Endodermal cell (in vitro differentiated cells): ENCODE data around the gene RAB3IP. TPM values are rescaled to one million over a fixed set of nuclear protein-coding genes. Genes with fewer than 3 reads are reported as not detected.

ENCODE experiments used
- DNase-seq: peaks from one replicate; pipeline ENCODE4 v3.0.0-alpha.2; 2017
- H3K27ac ChIP-seq: 2 replicates; pipeline ENCODE4 v1.5.1; 2013; ENCODE audit warnings: mild to moderate bottlenecking, low read depth, low read length, moderate library complexity
- H3K27me3 ChIP-seq: 2 replicates; pipeline ENCODE4 v1.6.1; 2013; ENCODE audit warnings: mild to moderate bottlenecking, low read length, moderate library complexity; ENCODE audit not compliant: insufficient read depth, control insufficient read depth, poor library complexity, severe bottlenecking
- H3K36me3 ChIP-seq: 2 replicates; pipeline ENCODE4 v1.7.0; 2013; ENCODE audit warnings: mild to moderate bottlenecking, low read length, moderate library complexity; ENCODE audit not compliant: control insufficient read depth, insufficient read depth
- H3K4me1 ChIP-seq: one replicate; pipeline ENCODE4 v1.7.0; 2013; ENCODE audit warnings: low read length; ENCODE audit not compliant: control insufficient read depth, insufficient read depth
- H3K4me3 ChIP-seq: 2 replicates; pipeline ENCODE4 v1.5.1; 2013; ENCODE audit warnings: mild to moderate bottlenecking, low read length, moderate library complexity
- H3K9ac ChIP-seq: 2 replicates; pipeline ENCODE4 v1.6.1; 2013; ENCODE audit warnings: mild to moderate bottlenecking, low read length, moderate library complexity; ENCODE audit not compliant: poor library complexity, severe bottlenecking; ENCODE audit errors: extremely low read depth
- H3K9me3 ChIP-seq: 2 replicates; pipeline ENCODE4 v1.6.1; 2013; ENCODE audit warnings: mild to moderate bottlenecking, low read length, moderate library complexity; ENCODE audit not compliant: control insufficient read depth
- H3K27ac Mint-ChIP-seq: 2 replicates; pipeline ENCODE4 v1.8.0; 2020; ENCODE audit warnings: mixed read lengths
- H3K27me3 Mint-ChIP-seq: 2 replicates; pipeline ENCODE4 v1.8.0; 2021; ENCODE audit warnings: mild to moderate bottlenecking, mixed read lengths; ENCODE audit not compliant: insufficient read depth
- H3K36me3 Mint-ChIP-seq: 2 replicates; pipeline ENCODE4 v1.8.0; 2020; ENCODE audit warnings: low read depth, mixed read lengths
- H3K4me1 Mint-ChIP-seq: 2 replicates; pipeline ENCODE4 v1.8.0; 2020; ENCODE audit warnings: mixed read lengths
- H3K4me3 Mint-ChIP-seq: 2 replicates; pipeline ENCODE4 v1.8.0; 2020; ENCODE audit warnings: mild to moderate bottlenecking, moderate library complexity, mixed read lengths
- H3K9me3 Mint-ChIP-seq: 2 replicates; pipeline ENCODE4 v1.8.0; 2020; ENCODE audit warnings: mild to moderate bottlenecking, mixed read lengths
- WGBS, 2 experiments: methylation state at CpG; one replicate each; pipeline versions ENCODE4 v1.1.5 to v1.1.7; 2013; ENCODE audit warnings: missing lambda C conversion rate in 2 of 2, mixed read lengths in 1 of 2; ENCODE audit not compliant: insufficient coverage in 1 of 2, insufficient read length in 1 of 2; 5-methylcytosine and 5-hydroxymethylcytosine counted together
- total RNA-seq, 2 donors: library from RNA; stranded (reverse); fragmentation: NEBNext Ultra II Directional in 1 of 2; extraction: Animal tissue kit (Norgen Biotek cat#: 25700) in 1 of 2; gene quantifications; 2 replicates in 1 of 2; 3 replicates in 1 of 2; pipeline ENCODE4 v1.2.1, GENCODE V29; 2021
- TF ChIP-seq, protein P1 (sequence below): fragments of 200-600 bp; sonication (generic); conservative IDR thresholded peaks from 2 replicates; pipeline ENCODE4 v1.5.0; 2021; ENCODE audit warnings: antibody characterized with exemption, mild to moderate bottlenecking

RAB3IP gene
- total RNA-seq, 2 donors from 2014 or later: 48.3 to 52.8 TPM

DNA sequence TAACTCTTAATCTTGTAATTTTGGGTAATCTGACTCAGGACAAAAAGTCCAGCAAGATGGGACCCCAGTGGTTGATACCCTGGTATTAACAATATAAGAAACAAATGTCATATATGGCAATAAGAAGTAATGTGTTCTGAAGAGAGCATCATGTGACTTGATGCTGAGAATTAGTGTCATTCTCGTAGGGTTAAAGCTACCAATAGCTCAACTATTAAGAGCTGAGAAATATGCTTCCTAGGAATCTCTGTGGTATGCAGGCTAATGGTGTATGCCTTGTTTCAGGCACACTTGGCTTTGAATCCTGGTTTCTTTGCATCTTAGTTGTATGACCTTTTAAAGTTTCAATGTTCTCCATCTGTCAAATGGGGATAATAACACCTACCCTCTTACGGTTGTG, 95.5 kb downstream of the RAB3IP start:
- Histone ChIP-seq H3K36me3 (no peaks in the 10 kb centered on the region), H3K27me3 (no peaks in the 10 kb centered on the region), H3K4me1 (peaks cover 2% of the 10 kb centered on the region), H3K9ac (no peak overlapping the region), H3K4me3 (no peak overlapping the region), H3K9me3 (no peaks in the 10 kb centered on the region), H3K27ac (no peak overlapping the region)
- Mint-ChIP-seq H3K27ac (no peak overlapping the region), H3K36me3 (no peaks in the 10 kb centered on the region), H3K9me3 (no peaks in the 10 kb centered on the region), H3K4me3 (no peak overlapping the region), H3K27me3 (peaks cover 4% of the 10 kb centered on the region), H3K4me1 (peaks cover 12% of the 10 kb centered on the region)
- TF ChIP-seq, protein P1, sequence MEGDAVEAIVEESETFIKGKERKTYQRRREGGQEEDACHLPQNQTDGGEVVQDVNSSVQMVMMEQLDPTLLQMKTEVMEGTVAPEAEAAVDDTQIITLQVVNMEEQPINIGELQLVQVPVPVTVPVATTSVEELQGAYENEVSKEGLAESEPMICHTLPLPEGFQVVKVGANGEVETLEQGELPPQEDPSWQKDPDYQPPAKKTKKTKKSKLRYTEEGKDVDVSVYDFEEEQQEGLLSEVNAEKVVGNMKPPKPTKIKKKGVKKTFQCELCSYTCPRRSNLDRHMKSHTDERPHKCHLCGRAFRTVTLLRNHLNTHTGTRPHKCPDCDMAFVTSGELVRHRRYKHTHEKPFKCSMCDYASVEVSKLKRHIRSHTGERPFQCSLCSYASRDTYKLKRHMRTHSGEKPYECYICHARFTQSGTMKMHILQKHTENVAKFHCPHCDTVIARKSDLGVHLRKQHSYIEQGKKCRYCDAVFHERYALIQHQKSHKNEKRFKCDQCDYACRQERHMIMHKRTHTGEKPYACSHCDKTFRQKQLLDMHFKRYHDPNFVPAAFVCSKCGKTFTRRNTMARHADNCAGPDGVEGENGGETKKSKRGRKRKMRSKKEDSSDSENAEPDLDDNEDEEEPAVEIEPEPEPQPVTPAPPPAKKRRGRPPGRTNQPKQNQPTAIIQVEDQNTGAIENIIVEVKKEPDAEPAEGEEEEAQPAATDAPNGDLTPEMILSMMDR: no peak
- DNase-seq: no peak
- WGBS, 2 experiments: 88 to 100% methylated on average over 1 to 2 of the region's 2 CpGs

DNA sequence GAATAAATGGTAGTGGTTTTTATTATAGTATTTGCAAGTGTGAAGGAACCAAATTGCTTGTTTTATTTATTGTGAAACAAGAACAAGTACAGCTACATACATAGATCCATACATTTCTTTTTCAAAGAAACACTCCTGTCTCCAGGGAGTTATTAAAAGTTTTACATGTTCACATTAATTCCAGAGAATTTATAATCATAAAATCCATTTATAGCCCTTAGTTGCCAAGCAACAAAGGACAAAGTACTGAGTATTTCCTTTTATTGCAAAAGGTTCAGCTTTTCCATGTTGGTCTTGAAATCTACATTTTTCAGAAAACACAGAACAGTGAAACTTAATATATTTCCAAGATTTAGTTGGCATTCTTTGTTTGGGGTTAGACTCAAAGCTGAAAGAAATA, 95.9 kb downstream of the RAB3IP start:
- no peak overlapping the region for H3K9ac ChIP-seq
- no peaks in the 10 kb centered on the region for H3K9me3 ChIP-seq
- no peaks in the 10 kb centered on the region for H3K9me3 Mint-ChIP-seq
- TF ChIP-seq, protein P1: no peak
- no peak overlapping the region for H3K4me3 ChIP-seq
- no peaks in the 10 kb centered on the region for H3K36me3 Mint-ChIP-seq
- H3K27ac ChIP-seq: no peak overlapping the region
- no peak overlapping the region for H3K4me3 Mint-ChIP-seq
- no peak overlapping the region for H3K27ac Mint-ChIP-seq
- no peaks in the 10 kb centered on the region for H3K27me3 ChIP-seq
- H3K36me3 ChIP-seq: no peaks in the 10 kb centered on the region
- no peaks in the 10 kb centered on the region for H3K27me3 Mint-ChIP-seq
- no peak for DNase-seq
- peaks cover 2% of the 10 kb centered on the region for H3K4me1 ChIP-seq
- peaks cover 12% of the 10 kb centered on the region for H3K4me1 Mint-ChIP-seq

DNA sequence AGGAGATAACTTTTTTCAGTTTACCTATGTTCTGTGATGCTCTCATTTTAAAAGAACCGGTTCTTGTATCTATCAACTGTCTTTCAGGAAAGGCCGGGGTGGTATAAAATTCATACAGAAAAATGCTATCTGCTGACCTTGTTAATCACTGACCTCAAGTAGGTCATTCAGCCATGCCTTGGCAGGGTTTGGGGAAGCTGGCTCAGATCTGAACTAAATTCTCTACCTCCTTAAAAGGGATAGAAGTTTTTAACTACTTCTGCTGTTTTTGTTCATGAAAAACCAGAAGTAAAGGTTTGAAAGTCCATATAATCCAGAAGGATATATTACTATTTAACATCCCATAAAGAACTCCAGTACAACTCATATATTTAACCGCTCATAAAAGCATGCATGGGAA, 96.4 kb downstream of the RAB3IP start:
- Mint-ChIP-seq H3K36me3 (no peaks in the 10 kb centered on the region), H3K9me3 (no peaks in the 10 kb centered on the region), H3K27ac (no peak overlapping the region), H3K27me3 (no peaks in the 10 kb centered on the region), H3K4me1 (peaks cover 12% of the 10 kb centered on the region), H3K4me3 (no peak overlapping the region)
- Histone ChIP-seq H3K36me3 (no peaks in the 10 kb centered on the region), H3K4me3 (no peak overlapping the region), H3K27me3 (peaks cover 3% of the 10 kb centered on the region), H3K27ac (no peak overlapping the region), H3K9me3 (no peaks in the 10 kb centered on the region), H3K9ac (no peak overlapping the region), H3K4me1 (peaks cover 2% of the 10 kb centered on the region)
- WGBS, 2 experiments: 96 to 100% methylated on average over 2 to 3 of the region's 3 CpGs
- TF ChIP-seq, protein P1: no peak
- no peak for DNase-seq
